GM21619 (cell line): ENCODE results near the gene BSN.

Experiments
- ATAC-seq: cut with Tn5 transposase; IDR thresholded peaks from one replicate; pipeline ENCODE4 v1.9.1; 2021; ENCODE audit not compliant: unreplicated experiment

BSN gene

GRCh38 chr3:49654176-49654825, 100.0 kb downstream of the BSN start:
- no peak for ATAC-seq

- ATAC-seq: no peak
Measured at GRCh38 chr3:49654955-49655556, 100.8 kb downstream of the BSN start.

GRCh38 chr3:49655731-49656285, 101.5 kb downstream of the BSN start:
- no peak for ATAC-seq

- ATAC-seq: no peak
Measured at GRCh38 chr3:49656541-49657112, 102.3 kb downstream of the BSN start.

- no peak for ATAC-seq
Measured at GRCh38 chr3:49657208-49657915, 103.1 kb downstream of the BSN start.

GRCh38 chr3:49658711-49659110, 104.4 kb downstream of the BSN start:
- ATAC-seq: no peak

GRCh38 chr3:49659756-49660155, 105.5 kb downstream of the BSN start:
- ATAC-seq: no peak

- no peak for ATAC-seq
Measured at GRCh38 chr3:49661281-49661680, 107.0 kb downstream of the BSN start.

- no peak for ATAC-seq
Measured at GRCh38 chr3:49662021-49662420, 107.7 kb downstream of the BSN start.

- ATAC-seq: no peak
Measured at GRCh38 chr3:49662720-49663413, 108.6 kb downstream of the BSN start.

- no peak for ATAC-seq
Measured at GRCh38 chr3:49663831-49664230, 109.6 kb downstream of the BSN start.

- no peak for ATAC-seq
Measured at GRCh38 chr3:49664300-49664699, 110.0 kb downstream of the BSN start.

- no peak for ATAC-seq
Measured at GRCh38 chr3:49665822-49666519, 111.7 kb downstream of the BSN start.

- ATAC-seq: no peak
Measured at GRCh38 chr3:49666592-49666991, 112.3 kb downstream of the BSN start.

GRCh38 chr3:49667701-49668413, 113.6 kb downstream of the BSN start:
- no peak for ATAC-seq

- no peak for ATAC-seq
Measured at GRCh38 chr3:49668414-49668797, 114.1 kb downstream of the BSN start.

GRCh38 chr3:49668861-49669260, 114.6 kb downstream of the BSN start:
- no peak for ATAC-seq

GRCh38 chr3:49669352-49669751, 115.1 kb downstream of the BSN start:
- ATAC-seq: no peak

- no peak for ATAC-seq
Measured at GRCh38 chr3:49670940-49671290, 116.6 kb downstream of the BSN start.
